ENCODE results near the gene PARD6G. TPM values are rescaled to one million over a fixed set of nuclear protein-coding genes. Genes with fewer than 3 reads are reported as not detected.

The PARD6G gene
- total and polyA plus RNA-seq, 2 of the 8 experiments (the other 6 are each of a cell fraction or from before 2014, with no cell fraction given), result 11.3 to 17.9 TPM

GRCh38 chr18:80119111-80119510 is 128.2 kb downstream of the PARD6G start:
- peak overlapping the region; percentile 12 for H4K91ac ChIP-seq (replicated peaks; ENCODE audit: insufficient read length, low read length)
- peaks cover 0 to 15% (median 8%) of the 10 kb centered on the region in 4 experiments; a peak in 5 of 7 replicates for H3K4me1 ChIP-seq (replicated peaks in 1 of 4; ENCODE audit: control insufficient read depth in 3 of 4, insufficient read depth in 4 of 4, low read length in 3 of 4)
- no peak overlapping the region for H2BK15ac ChIP-seq (ENCODE audit: low read length)
- no peak overlapping the region for H4K5ac ChIP-seq (ENCODE audit: insufficient read length, low read depth, low read length)
- peak overlapping the region in 1 of 4 experiments; percentile 26; a peak in 2 of 8 replicates for H3K4me3 ChIP-seq (ENCODE audit: extremely low read depth in 1 of 4, insufficient read depth in 2 of 4, low read depth in 3 of 4, low read length in 4 of 4)
- H2BK120ac ChIP-seq (replicated peaks; ENCODE audit: low read depth, low read length), result peak overlapping the region; percentile 41
- POLR2A ChIA-PET (ENCODE audit: partially characterized antibody), result interaction anchor here (1.0 to 3.0 kb wide), 3 partner anchors 11 to 23 kb away, joined by 3 to 10 read pairs (median 3); no protein-coding TSS in a partner anchor
- no peak overlapping the region for H3K4ac ChIP-seq (replicated peaks; ENCODE audit: insufficient read length, low read depth, low read length)
- H2AFZ ChIP-seq (ENCODE audit: low read length), result no peak overlapping the region
- CTCF ChIA-PET (ENCODE audit: partially characterized antibody), result interaction anchor here (0.9 kb wide), 1 partner anchor 48 kb away, joined by 3 read pairs; no protein-coding TSS in a partner anchor
- no peaks in the 10 kb centered on the region for H3K27me3 ChIP-seq (replicated peaks in 1 of 4; ENCODE audit: control insufficient read depth in 3 of 4, extremely low read depth in 1 of 4, insufficient read depth in 3 of 4, low read length in 3 of 4)
- H2BK20ac ChIP-seq (ENCODE audit: low read length), result peak overlapping the region; percentile 62; the same call in 1 of the 2 replicates
- no peak overlapping the region for H3K9ac ChIP-seq (replicated peaks in 1 of 4; ENCODE audit: extremely low read depth in 1 of 4, low read depth in 3 of 4, low read length in 3 of 4)
- no peak overlapping the region for H3K56ac ChIP-seq (replicated peaks; ENCODE audit: insufficient read length, low read depth, low read length)
- H3K14ac ChIP-seq (ENCODE audit: insufficient read length), result no peak overlapping the region
- peaks cover 10 to 19% of the 10 kb centered on the region in 2 experiments for H4K20me1 ChIP-seq (replicated peaks in 1 of 2; ENCODE audit: control insufficient read depth in 1 of 2, insufficient read depth in 2 of 2, low read length in 2 of 2)
- H3K9me3 ChIP-seq (ENCODE audit: insufficient read depth in 2 of 2, low read depth in 1 of 2, low read length in 1 of 2), result no peaks in the 10 kb centered on the region
- DNase-seq (ENCODE audit: low read depth in 1 of 2, low spot score in 2 of 2), result no peak
- no peak overlapping the region for H3K23ac ChIP-seq (ENCODE audit: insufficient read length)
- H3K79me1 ChIP-seq (ENCODE audit: low read depth, low read length), result peaks cover 9% of the 10 kb centered on the region
- H2AK5ac ChIP-seq (ENCODE audit: low read depth, low read length), result no peak overlapping the region
- peak overlapping the region; percentile 80 for H3K18ac ChIP-seq (ENCODE audit: extremely low read depth, low read length)
- peaks cover 2 to 39% (median 11%) of the 10 kb centered on the region in 4 experiments; a peak in 7 of 8 replicates for H3K36me3 ChIP-seq (ENCODE audit: control insufficient read depth in 2 of 4, insufficient read depth in 4 of 4, low read length in 3 of 4)
- peak overlapping the region; percentile 24 to 63; a peak in 3 of 4 replicates for H3K4me2 ChIP-seq (ENCODE audit: insufficient read depth in 1 of 2, low read depth in 2 of 2, low read length in 2 of 2)
- peak overlapping the region; percentile 85; the same call in 1 of the 2 replicates for H2BK5ac ChIP-seq (ENCODE audit: low read depth, low read length)
- H4K8ac ChIP-seq (ENCODE audit: extremely low read depth, insufficient read depth, low read length), result no peak overlapping the region
- H2BK12ac ChIP-seq (ENCODE audit: low read depth, low read length), result no peak overlapping the region; the same call in 1 of the 2 replicates
- peak; percentile 73 for FAIRE-seq
- H3K23me2 ChIP-seq (ENCODE audit: low read depth, low read length), result no peaks in the 10 kb centered on the region; the same call in 1 of the 2 replicates
- peaks cover 22 to 98% of the 10 kb centered on the region in 2 experiments for H3K79me2 ChIP-seq (ENCODE audit: control insufficient read depth in 1 of 2, insufficient read depth in 2 of 2, low read length in 2 of 2)
- WGBS, 2 experiments (ENCODE audit: extremely low coverage in 1 of 2, insufficient coverage in 1 of 2, insufficient read length in 1 of 2, insufficient replicate concordance in 2 of 2, low coverage in 1 of 2, low lambda C conversion rate in 2 of 2, missing lambda C conversion rate in 1 of 2), result 48% methylated on average over 6 of the region's 6 CpGs; no CpG with 5 or more reads in 1 of the 2 experiments
- H3K27ac ChIP-seq (ENCODE audit: low read depth, low read length), result no peak overlapping the region

All from H1 (cell line).